ENCODE measurements around the gene CLCA4.

CLCA4 gene

DNA sequence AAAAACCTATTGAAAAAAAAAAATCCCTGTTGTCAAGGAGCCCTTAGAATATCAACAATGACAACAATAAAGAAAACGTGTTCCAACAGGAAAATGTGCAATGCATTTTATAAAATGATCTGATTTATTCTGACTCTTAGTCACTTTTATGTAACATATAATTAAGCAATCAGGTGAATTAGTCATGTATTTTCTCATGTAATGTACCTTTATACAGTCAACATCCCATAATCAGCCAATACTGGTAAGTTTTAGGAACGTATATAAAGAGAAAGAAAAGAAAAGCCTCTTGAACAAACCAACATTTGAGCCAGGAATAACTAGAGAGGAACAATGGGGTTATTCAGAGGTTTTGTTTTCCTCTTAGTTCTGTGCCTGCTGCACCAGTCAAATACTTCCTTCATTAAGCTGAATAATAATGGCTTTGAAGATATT, at the start of gene CLCA4:
Gene CLCA4 (plus strand): TSS at position 292 of the 435 bp plus-strand sequence. CDS start 42 bp downstream, at position 334.
- DNase-seq, result no peak

GRCh38 chr1:86498281-86498680, 48.6 kb upstream of the CLCA4 start:
- no peak for DNase-seq

DNA sequence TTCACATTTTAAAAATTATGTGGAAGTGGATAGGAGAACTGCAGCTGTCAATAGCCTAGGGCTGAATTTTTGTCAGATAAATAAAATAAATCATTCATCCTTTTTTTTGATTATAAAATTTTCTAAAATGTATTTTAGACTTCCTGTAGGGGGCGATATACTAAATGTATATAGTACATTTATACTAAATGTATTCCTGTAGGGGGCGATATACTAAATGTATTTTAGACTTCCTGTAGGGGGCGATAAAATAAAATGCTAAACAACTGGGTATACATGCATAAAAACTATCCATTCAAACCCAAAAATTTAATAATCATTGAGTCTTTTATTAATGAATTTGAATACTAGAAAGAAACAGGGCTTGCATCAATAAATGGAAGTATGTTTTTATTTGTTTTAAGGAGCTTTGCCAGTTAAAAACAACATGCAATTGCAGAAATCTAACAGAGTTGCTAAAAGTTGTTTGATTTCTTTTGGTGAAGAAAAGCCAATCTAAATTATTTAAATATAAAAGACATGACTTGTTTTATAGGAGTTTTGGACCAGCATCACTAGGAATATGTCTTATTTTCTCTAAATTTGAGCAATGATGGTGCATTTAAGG, 46.8 kb upstream of the CLCA4 start:
- DNase-seq, result no peak

- DNase-seq, result no peak
These were observed 46.2 kb upstream of the CLCA4 start for GRCh38 chr1:86500714-86501113.

DNA sequence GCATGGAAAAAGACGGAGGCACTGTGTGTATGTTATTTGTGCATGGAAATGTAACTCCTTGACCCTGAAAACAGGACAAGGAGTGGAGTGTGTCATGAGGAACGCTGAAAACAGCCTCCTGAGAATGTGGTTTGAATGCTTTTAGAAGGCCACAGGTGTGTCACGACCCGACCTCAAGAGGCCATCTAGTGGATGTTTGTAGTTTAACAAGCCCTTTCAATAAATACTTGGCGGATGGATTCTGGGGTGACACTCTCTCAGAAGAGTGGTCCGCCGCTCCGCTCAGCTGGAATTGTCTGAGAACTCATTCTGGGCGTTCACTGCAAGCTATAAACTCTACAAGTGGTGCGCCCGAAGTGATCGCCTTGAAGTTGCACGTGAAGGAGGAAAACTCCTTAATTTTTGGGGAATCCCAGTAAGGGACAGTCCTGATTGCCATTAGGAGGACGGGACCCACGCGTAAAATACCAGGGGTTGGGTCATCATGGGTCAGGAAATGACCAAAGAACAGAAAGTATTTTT, 44.7 kb upstream of the CLCA4 start:
- peak; percentile 35 for DNase-seq

- DNase-seq, result no peak
These were observed 44.0 kb upstream of the CLCA4 start for GRCh38 chr1:86502721-86503405.

GRCh38 chr1:86503406-86504136, 43.3 kb upstream of the CLCA4 start:
- no peak for DNase-seq

GRCh38 chr1:86504137-86504479, 42.8 kb upstream of the CLCA4 start:
- no peak for DNase-seq

DNA sequence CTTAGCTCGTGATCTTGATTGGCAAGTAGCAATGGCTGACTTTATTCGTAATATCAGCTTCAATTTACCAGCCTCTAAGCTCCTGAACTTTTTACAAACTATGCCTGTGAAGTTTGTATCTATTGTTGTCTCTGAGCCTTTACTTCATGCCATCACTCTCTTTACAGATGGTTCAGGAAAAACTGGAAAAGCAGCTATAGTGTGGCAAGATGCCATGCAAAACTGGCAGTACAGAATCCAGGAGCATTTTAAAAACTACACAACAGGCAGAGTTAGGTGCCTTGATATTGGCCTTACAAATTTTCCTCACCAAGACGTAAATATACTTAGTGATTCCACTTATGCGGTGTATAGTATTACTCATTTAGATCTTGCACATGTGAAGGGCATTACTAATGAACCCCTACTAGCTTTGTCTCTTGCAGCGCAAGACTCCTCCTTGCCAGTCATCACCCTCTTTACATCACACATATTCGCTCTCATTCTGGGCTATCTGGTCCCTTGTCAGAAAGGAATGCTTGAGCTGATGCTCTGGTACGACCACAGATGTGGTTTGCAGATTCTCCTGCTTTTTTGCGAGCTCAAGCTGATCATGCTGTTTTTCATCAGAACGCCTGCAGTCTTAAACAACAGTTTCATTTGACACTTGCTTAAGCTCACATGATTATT, 41.8 kb upstream of the CLCA4 start:
- no peak for DNase-seq

DNA sequence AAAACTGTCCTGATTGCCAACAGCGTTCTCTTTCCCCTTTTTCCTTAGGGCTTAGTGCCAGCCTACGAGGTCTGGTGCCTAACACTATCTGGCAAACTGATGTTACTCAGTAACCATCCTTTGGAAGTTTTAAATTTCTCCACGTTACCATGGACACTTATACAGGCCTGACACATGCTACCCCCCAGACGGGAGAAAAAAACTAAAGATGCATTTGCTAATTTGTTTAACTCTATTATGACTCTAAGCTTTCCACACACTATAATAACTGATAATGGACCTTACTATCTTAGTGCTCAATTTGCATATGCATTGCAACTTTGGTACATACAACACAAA, 41.3 kb upstream of the CLCA4 start:
- DNase-seq, result no peak

GRCh38 chr1:86507935-86508582, 38.8 kb upstream of the CLCA4 start:
- no peak for DNase-seq

GRCh38 chr1:86508583-86508969, 38.3 kb upstream of the CLCA4 start:
- no peak for DNase-seq

DNA sequence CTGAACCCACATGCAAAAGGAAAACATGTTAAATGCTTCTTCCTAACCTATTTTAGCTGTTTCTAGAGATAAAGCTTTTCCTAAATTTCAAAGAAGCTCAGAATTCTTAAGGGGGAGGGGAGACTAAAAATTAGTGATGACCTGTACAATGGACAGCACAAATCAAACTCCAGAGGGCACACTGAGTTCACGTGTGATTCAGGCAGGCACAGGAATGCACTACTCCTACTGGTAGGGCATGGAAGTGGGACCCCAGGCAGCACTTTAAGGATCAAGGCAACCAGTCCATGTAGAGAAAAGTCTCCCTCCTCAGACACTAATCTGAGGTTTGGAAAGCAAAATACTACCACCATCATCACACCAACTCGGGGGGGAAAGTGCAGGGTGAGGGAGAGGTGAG, 31.3 kb upstream of the CLCA4 start:
- no peak for DNase-seq

GRCh38 chr1:86516335-86516734, 30.5 kb upstream of the CLCA4 start:
- no peak for DNase-seq

DNA sequence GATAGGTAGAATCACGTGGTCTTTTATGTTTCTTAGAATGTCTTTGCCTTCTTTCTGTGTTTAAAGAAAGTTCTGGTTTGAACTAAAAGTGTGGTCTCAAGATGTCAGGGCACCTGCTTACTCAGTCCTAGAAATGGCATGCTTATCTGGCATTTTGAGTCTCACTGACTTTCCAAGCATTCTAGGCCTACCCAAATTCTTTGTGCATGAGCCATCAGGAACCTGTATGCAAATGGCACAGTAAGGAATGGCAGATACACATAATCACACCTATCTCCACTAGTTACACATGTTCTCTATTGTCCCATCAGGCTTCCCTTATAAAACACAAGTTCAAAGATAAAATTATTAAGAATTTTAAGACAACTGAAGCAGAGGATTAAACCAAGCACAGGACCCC, 29.5 kb upstream of the CLCA4 start:
- DNase-seq, result no peak

- no peak for DNase-seq
These were observed 25.9 kb upstream of the CLCA4 start for GRCh38 chr1:86520789-86521521.

DNA sequence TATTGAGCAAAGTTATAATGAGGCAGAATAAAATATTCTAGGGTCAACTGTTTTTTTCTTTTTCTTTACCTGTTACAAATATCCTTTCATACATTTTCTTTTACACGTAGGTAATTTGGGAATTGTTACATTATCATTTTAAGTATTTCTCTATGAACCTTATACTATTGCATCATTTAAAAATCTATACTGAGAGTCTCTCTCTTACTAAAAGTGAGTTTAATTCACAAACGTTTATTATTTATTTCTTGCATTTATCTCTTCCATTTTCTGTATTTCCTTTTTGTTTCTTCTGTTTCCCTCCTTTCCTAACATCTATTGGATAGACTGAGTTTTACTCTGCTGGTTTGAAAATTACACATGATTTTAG, 25.4 kb upstream of the CLCA4 start:
- DNase-seq, result no peak

DNA sequence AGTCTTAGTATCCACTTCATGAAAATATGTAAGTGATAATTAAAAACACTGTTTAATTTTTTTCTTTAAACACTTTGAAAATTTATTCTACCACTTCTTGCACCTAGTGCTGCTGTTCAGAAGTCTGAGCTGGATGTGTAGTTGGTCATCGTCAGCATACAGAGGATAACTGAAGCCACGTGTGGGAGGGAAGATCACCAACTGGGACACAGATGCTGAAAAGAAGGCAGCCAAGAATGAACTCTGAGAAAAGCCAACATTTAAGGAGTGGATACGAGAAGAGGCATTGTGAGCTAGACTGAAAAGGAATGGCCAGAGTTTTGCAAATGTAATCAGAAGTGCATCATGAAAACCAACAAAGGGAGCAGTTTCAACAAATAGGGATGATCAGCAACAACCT, 24.6 kb upstream of the CLCA4 start:
- no peak for DNase-seq

GRCh38 chr1:86523670-86524354, 23.1 kb upstream of the CLCA4 start:
- DNase-seq, result no peak

- no peak for DNase-seq
These were observed 19.6 kb upstream of the CLCA4 start for GRCh38 chr1:86527306-86527705.

DNA sequence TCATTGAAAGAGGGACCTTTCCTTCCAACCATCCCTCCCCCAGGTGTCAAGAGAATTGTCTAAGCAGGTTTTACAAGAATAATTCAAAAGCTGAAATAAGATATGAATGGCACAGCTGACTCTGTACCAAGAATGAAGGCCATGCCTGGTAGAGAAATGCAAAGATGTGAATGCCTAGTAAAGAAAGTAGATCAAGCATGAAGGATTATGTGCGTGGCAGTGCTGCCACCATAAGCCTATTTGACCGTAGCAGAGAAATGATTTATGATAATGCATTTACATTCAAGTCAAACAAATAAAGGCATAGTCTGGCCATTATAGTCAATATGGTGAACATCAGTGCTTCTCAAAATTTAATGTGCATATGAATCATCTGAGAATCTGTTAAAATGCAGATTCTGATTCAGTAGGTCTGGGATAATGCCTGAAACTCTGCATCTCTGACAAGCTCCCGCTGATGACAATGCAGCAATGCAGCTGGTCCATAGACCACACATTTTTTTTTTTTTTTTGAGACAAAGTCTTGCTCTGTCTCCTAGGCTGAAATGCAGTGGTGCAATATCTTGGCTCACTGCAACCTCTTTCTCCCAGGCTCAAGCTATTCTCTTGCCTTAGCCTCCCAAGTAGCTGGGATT, 16.6 kb upstream of the CLCA4 start:
- no peak for DNase-seq
